Psoas muscle (tissue), 8 donors: Measurements from ENCODE around the gene BTG2. TPM values are rescaled to one million over a fixed set of nuclear protein-coding genes. Genes with fewer than 3 reads are reported as not detected.
A peak's percentile ranks its signal among the peaks of the same experiment; 100 is the strongest.

ENCODE experiments used
- ATAC-seq, 4 donors: fragments of 200-7000 bp; cut with Tn5 transposase; one replicate each; pipeline ENCODE4 v1.9.1; 2020; ENCODE audit warnings: moderate library complexity in 3 of 4, mild to moderate bottlenecking in 2 of 4
- DNase-seq, 2 donors: peaks; one replicate each; pipeline ENCODE4 v3.0.0-alpha.2; 2020
- H3K27ac ChIP-seq: fragments of 200-600 bp; one replicate; pipeline ENCODE4 v1.8.0; 2022
- H3K27me3 ChIP-seq, 3 donors: fragments of 200-600 bp in 1 of 3; one replicate each; pipeline versions ENCODE4 v1.6.1 to v1.8.0; 2013 to 2022; ENCODE audit warnings: low read length in 2 of 3, mild to moderate bottlenecking in 2 of 3, moderate library complexity in 1 of 3; ENCODE audit not compliant: insufficient read depth in 3 of 3
- H3K36me3 ChIP-seq, 2 donors: fragments of 200-600 bp in 1 of 2; one replicate each; pipeline versions ENCODE4 v1.6.1 to v1.8.0; 2013 to 2022; ENCODE audit warnings: low read depth in 1 of 2, mild to moderate bottlenecking in 1 of 2, moderate library complexity in 1 of 2; ENCODE audit not compliant: insufficient read depth in 1 of 2
- H3K4me1 ChIP-seq: fragments of 200-600 bp; one replicate; pipeline ENCODE4 v1.8.0; 2022
- H3K4me3 ChIP-seq: fragments of 200-600 bp; one replicate; pipeline ENCODE4 v1.8.0; 2022; ENCODE audit warnings: mild to moderate bottlenecking
- H3K9me3 ChIP-seq: fragments of 200-600 bp; one replicate; pipeline ENCODE4 v1.8.0; 2022
- CTCF ChIP-seq: fragments of 200-600 bp; IDR thresholded peaks from one replicate; pipeline ENCODE4 v1.8.0; 2022; ENCODE audit warnings: antibody characterized with exemption
- WGBS, 3 donors: extraction: QIAGEN DNeasy Blood & Tissue Kit; methylation state at CpG; one replicate each; pipeline versions ENCODE4 v1.1.6 to v1.1.7; 2013; 5-methylcytosine and 5-hydroxymethylcytosine counted together
- intact Hi-C, 2 donors: fragments of 100-400 bp; cut with DNase I; formaldehyde crosslinking; loops; one replicate each; pipeline versions ENCODE4 v1.11.0 to v1.14.2; 2022
- polyA plus RNA-seq, 3 donors: library from polyadenylated mRNA; stranded (reverse); fragments of 200-250 nt; gene quantifications; one replicate each; pipeline ENCODE4 v1.2.3, GENCODE V29; 2013
- total RNA-seq, 4 donors: library from RNA; stranded (reverse); fragmentation: NEBNext Ultra II Directional in 2 of 4; extraction: Animal tissue kit (Norgen Biotek cat#: 25700) in 2 of 4; gene quantifications; one replicate each; pipeline versions ENCODE4 v1.2.1 to v1.2.4, GENCODE V29; 2021 to 2023
- donor health status: healthy with polysubstance abuse.
- donor health status: DM: no; HTN: no; CAD: no; lungs with moderate emphysema.
- donor health status: Bipolar disorder and iron deficiency.
- donor health status: healthy.
- donor health status: DM: yes; HTN: yes; CAD: no.
- donor health status: DM: no; HTN: no; CAD: no.
- donor health status: DM: no; HTN: no; CAD: no.
- donor health status: DM: yes; HTN: yes; CAD: no.

The BTG2 gene
- total and polyA plus RNA-seq, 7 donors, result 17.6 to 360 (median 119) TPM

GRCh38 chr1:203283597-203283996, 21.7 kb upstream of the BTG2 start:
- TF ChIP-seq CTCF, result no peak
- DNase-seq (no peak), ATAC-seq (no peak)
- Histone ChIP-seq H3K27me3 (no peaks in the 10 kb centered on the region), H3K9me3 (no peaks in the 10 kb centered on the region), H3K36me3 (no peaks in the 10 kb centered on the region), H3K4me3 (no peak overlapping the region), H3K4me1 (peaks cover 92% of the 10 kb centered on the region), H3K27ac (peak overlapping the region; percentile 91)
- intact Hi-C loops, result no loop called here
- 93 to 95% (median 95%) methylated on average over 6 of the region's 6 CpGs for WGBS, 3 donors

GRCh38 chr1:203284411-203285123, 20.8 kb upstream of the BTG2 start:
- Histone ChIP-seq H3K4me1 (peaks cover 89% of the 10 kb centered on the region), H3K27me3 (no peaks in the 10 kb centered on the region), H3K4me3 (no peak overlapping the region), H3K27ac (peak overlapping the region; percentile 91), H3K36me3 (no peaks in the 10 kb centered on the region), H3K9me3 (no peaks in the 10 kb centered on the region)
- WGBS, 3 donors, result 48 to 66% (median 52%) methylated on average over 11 of the region's 11 CpGs
- no peak for DNase-seq
- TF ChIP-seq CTCF, result no peak
- intact Hi-C loops, result no loop called here
- no peak for ATAC-seq

- DNase-seq (no peak), ATAC-seq (no peak)
- H3K36me3 ChIP-seq, result no peaks in the 10 kb centered on the region
- no peak for TF ChIP-seq CTCF
- WGBS, 3 donors, result 38 to 52% (median 40%) methylated on average over 9 of the region's 9 CpGs
- peaks cover 89% of the 10 kb centered on the region for H3K4me1 ChIP-seq
- intact Hi-C loops, result no loop called here
- no peaks in the 10 kb centered on the region for H3K9me3 ChIP-seq
- H3K27me3 ChIP-seq, result no peaks in the 10 kb centered on the region
- no peak overlapping the region for H3K4me3 ChIP-seq
- H3K27ac ChIP-seq, result peak overlapping the region; percentile 91
Measured at GRCh38 chr1:203286161-203286984, 18.9 kb upstream of the BTG2 start.

- Histone ChIP-seq H3K27ac (peak overlapping the region; percentile 91), H3K4me1 (peaks cover 80% of the 10 kb centered on the region), H3K36me3 (no peaks in the 10 kb centered on the region), H3K27me3 (no peaks in the 10 kb centered on the region), H3K4me3 (no peak overlapping the region), H3K9me3 (no peaks in the 10 kb centered on the region)
- TF ChIP-seq CTCF, result no peak
- peak; percentile 15 to 36 (median 32) for ATAC-seq
- peak; percentile 60 to 78 for DNase-seq
- intact Hi-C loops, result no loop called here
- WGBS, 3 donors, result 37 to 43% (median 40%) methylated on average over 9 of the region's 9 CpGs
Measured at GRCh38 chr1:203287109-203287893, 18.0 kb upstream of the BTG2 start.
